HG02610 (cell line): ENCODE data around the gene PAK1.
"Not testable (repeated sequence)": the region's sequence is repeated elsewhere in the genome, so short reads cannot be mapped to it uniquely, and the experiment has no call there.

ENCODE experiments used
- ATAC-seq: cut with Tn5 transposase; IDR thresholded peaks from one replicate; pipeline ENCODE4 v1.9.1; 2021; ENCODE audit warnings: mild to moderate bottlenecking, moderate library complexity; ENCODE audit not compliant: unreplicated experiment

The PAK1 gene

GRCh38 chr11:77409046-77409445 is 64.8 kb downstream of the PAK1 start:
- ATAC-seq: no peak

GRCh38 chr11:77407613-77408012 is 66.3 kb downstream of the PAK1 start:
- no peak for ATAC-seq

- ATAC-seq: no peak
Measured at GRCh38 chr11:77406396-77406795, 67.5 kb downstream of the PAK1 start.

- no peak for ATAC-seq
Measured at GRCh38 chr11:77403211-77403610, 70.7 kb downstream of the PAK1 start.

- ATAC-seq: no peak
Measured at GRCh38 chr11:77402218-77402556, 71.7 kb downstream of the PAK1 start.

GRCh38 chr11:77401486-77402217 is 72.2 kb downstream of the PAK1 start:
- no peak for ATAC-seq

- ATAC-seq: no peak
Measured at GRCh38 chr11:77400775-77401449, 73.0 kb downstream of the PAK1 start.

GRCh38 chr11:77400271-77400670 is 73.6 kb downstream of the PAK1 start:
- ATAC-seq: no peak

- no peak for ATAC-seq
Measured at GRCh38 chr11:77397631-77398030, 76.3 kb downstream of the PAK1 start.

- no peak for ATAC-seq
Measured at GRCh38 chr11:77396911-77397310, 77.0 kb downstream of the PAK1 start.

GRCh38 chr11:77396305-77396704 is 77.6 kb downstream of the PAK1 start:
- ATAC-seq: no peak

GRCh38 chr11:77395460-77396173 is 78.3 kb downstream of the PAK1 start:
- no peak for ATAC-seq

GRCh38 chr11:77392842-77393241 is 81.1 kb downstream of the PAK1 start:
- ATAC-seq: no peak

GRCh38 chr11:77387701-77388100 is 86.2 kb downstream of the PAK1 start:
- ATAC-seq: no peak

- ATAC-seq: no peak
Measured at GRCh38 chr11:77386178-77386577, 87.7 kb downstream of the PAK1 start.

GRCh38 chr11:77385255-77385771 is 88.6 kb downstream of the PAK1 start:
- not testable (repeated sequence) for ATAC-seq

- ATAC-seq: no peak
Measured at GRCh38 chr11:77384571-77384970, 89.3 kb downstream of the PAK1 start.

GRCh38 chr11:77383349-77383748 is 90.5 kb downstream of the PAK1 start:
- not testable (repeated sequence) for ATAC-seq

GRCh38 chr11:77381729-77382665 is 91.9 kb downstream of the PAK1 start:
- ATAC-seq: no peak

- no peak for ATAC-seq
Measured at GRCh38 chr11:77379934-77380333, 94.0 kb downstream of the PAK1 start.

GRCh38 chr11:77379253-77379652 is 94.6 kb downstream of the PAK1 start:
- no peak for ATAC-seq
